Heart right ventricle (tissue), 16 donors: ENCODE results near the gene TESK1. TPM values are rescaled to one million over a fixed set of nuclear protein-coding genes. Genes with fewer than 3 reads are reported as not detected.

Experiments
- ATAC-seq, 8 donors: fragments of 200-7000 bp; cut with Tn5 transposase; one replicate each; pipeline ENCODE4 v1.9.1; 2020; ENCODE audit warnings: mild to moderate bottlenecking in 8 of 8, moderate library complexity in 8 of 8, moderate number of reproducible peaks in 1 of 8
- DNase-seq, 2 donors: peaks; one replicate each; pipeline ENCODE4 v3.0.0-alpha.2; 2020
- H3K27ac ChIP-seq, 10 donors: fragments of 200-600 bp; sonication (generic) in 2 of 10; one replicate each; pipeline versions ENCODE4 v1.5.0 to v1.8.0; 2020 to 2022; ENCODE audit warnings: mild to moderate bottlenecking in 3 of 10
- H3K27me3 ChIP-seq, 7 donors: fragments of 200-600 bp; one replicate each; pipeline ENCODE4 v1.8.0; 2021 to 2022; ENCODE audit warnings: mild to moderate bottlenecking in 2 of 7
- H3K36me3 ChIP-seq, 9 donors: fragments of 200-600 bp; sonication (generic) in 1 of 9; one replicate each; pipeline versions ENCODE4 v1.5.0 to v1.8.0; 2020 to 2022; ENCODE audit warnings: mild to moderate bottlenecking in 2 of 9
- H3K4me1 ChIP-seq, 9 donors: fragments of 200-600 bp; sonication (generic) in 1 of 9; one replicate each; pipeline versions ENCODE4 v1.5.0 to v1.8.0; 2020 to 2022; ENCODE audit warnings: mild to moderate bottlenecking in 4 of 9
- H3K4me3 ChIP-seq, 10 donors: fragments of 200-600 bp; sonication (generic) in 2 of 10; one replicate each; pipeline versions ENCODE4 v1.5.0 to v1.8.0; 2020 to 2022; ENCODE audit warnings: mild to moderate bottlenecking in 7 of 10, moderate library complexity in 2 of 10
- H3K9me3 ChIP-seq, 11 donors: fragments of 200-600 bp in 10 of 11; sonication (generic) in 2 of 11; one replicate each; pipeline versions ENCODE4 v1.5.0 to v1.8.0; 2013 to 2022; ENCODE audit warnings: mild to moderate bottlenecking in 2 of 11, control low read depth in 1 of 11, moderate library complexity in 1 of 11
- CTCF ChIP-seq, 9 donors: fragments of 200-600 bp; sonication (generic) in 2 of 9; IDR thresholded peaks; one replicate each; pipeline versions ENCODE4 v1.5.0 to v1.8.0; 2021 to 2022; ENCODE audit warnings: antibody characterized with exemption in 9 of 9, mild to moderate bottlenecking in 5 of 9, moderate library complexity in 1 of 9
- WGBS, 2 donors: extraction: QIAGEN DNeasy Blood & Tissue Kit; methylation state at CpG; one replicate each; pipeline ENCODE4 v1.1.7; 2013; ENCODE audit warnings: inconsistent platforms in 1 of 2; 5-methylcytosine and 5-hydroxymethylcytosine counted together
- intact Hi-C, 10 donors: fragments of 100-400 bp; cut with DNase I; formaldehyde crosslinking; loops; one replicate each; pipeline versions ENCODE4 v1.11.1 to v1.14.2; 2022
- polyA plus RNA-seq, 2 donors: library from polyadenylated mRNA; stranded (reverse); fragments of 200-250 nt; gene quantifications; one replicate each; pipeline ENCODE4 v1.2.3, GENCODE V29; 2013
- total RNA-seq, 10 donors: library from RNA; stranded (reverse); fragmentation: NEBNext Ultra II Directional in 3 of 10; extraction: Animal tissue kit (Norgen Biotek cat#: 25700) in 3 of 10; gene quantifications; one replicate each; pipeline versions ENCODE4 v1.2.1 to v1.2.4, GENCODE V29; 2021 to 2023
- donor health status: Arrhythmogenic right ventricular cardiomyopathy.
- donor health status: ischemic (EF 13 %, LVEDD 7.1; RV severe dilation, severe dysfunction).
- donor health status: healthy with polysubstance abuse.
- donor health status: DM: no; HTN: yes; CAD: no.
- donor health status: DM: no; HTN: no; CAD: no.
- donor health status: ischemic (EF 25% LVEDD 6.9; RV normal size, moderate dysfunction).
- donor health status: ischemic (EF 25% LVEDD 5.7; RV mildly dilated, moderate dysfunction).
- donor health status: healthy.
- donor health status: DM: yes; HTN: yes; CAD: no.
- donor health status: Ischemic cardiomyopathy.
- donor health status: ischemic (EF 35%, LVEDD 5.7; RV mildly dilated, moderate dysfunction).
- donor health status: nonischemic (EF 11% LVEDD 7.7; RV severe dilation, severe dysfunction).
- donor health status: DM: yes; HTN: yes; CAD: no.
- donor health status: PGD.
- donor health status: ischemic (EF 29% LVEDD 5.4; RV normal size, mild dysfunction).
- donor health status: nonischemic (EF 23%, LVEDD 6.1; RV moderate dilation, normal function).

The TESK1 gene
- total and polyA plus RNA-seq, 12 donors = 18.0 to 38.8 (median 24.3) TPM

- Histone ChIP-seq H3K27ac (peak within 1 kb of the TSS in 5 of 10 donors; percentile 10 to 85 (median 50)), H3K36me3 (no peaks in the 10 kb centered on the region), H3K9me3 (no peaks in the 10 kb centered on the region), H3K4me1 (peaks cover 0 to 63% (median 12%) of the 10 kb centered on the region in 9 donors), H3K4me3 (peak within 1 kb of the TSS in 3 of 10 donors; percentile 5 to 50 (median 20)), H3K27me3 (no peaks in the 10 kb centered on the region)
- ATAC-seq = no peak
- 67% methylated on average over 22 of the region's 22 CpGs for WGBS, 2 donors
- no peak for TF ChIP-seq CTCF (IDR thresholded peaks at IDR 0.05)
- intact Hi-C loops = loop anchor here in 5 of 10 donors (5.0 to 10.0 kb wide), 5 partner anchors 46 to 254 kb away; partner anchors contain the start of genes HINT2 (in 2 of the 5), SPAG8 (in 2 of the 5), CREB3 (in 1 of the 5) and HRCT1 (in 1 of the 5)
- DNase-seq = no peak
Measured at GRCh38 chr9:35650341-35651158, 45.5 kb downstream of the TESK1 start, which contains the start of gene SIT1. TSS of gene SIT1 (minus strand) at chr9:35650931. CDS start at chr9:35650853, 78 bp downstream.

- Histone ChIP-seq H3K36me3 (no peaks in the 10 kb centered on the region), H3K4me3 (no peak overlapping the region), H3K27ac (peak overlapping the region in 1 of 10 donors; percentile 59), H3K9me3 (no peaks in the 10 kb centered on the region), H3K4me1 (peaks cover 0 to 57% (median 8%) of the 10 kb centered on the region in 9 donors), H3K27me3 (no peaks in the 10 kb centered on the region)
- DNase-seq (no peak), ATAC-seq (no peak)
- WGBS, 2 donors = 82 to 85% methylated on average over 7 of the region's 7 CpGs
- no peak for TF ChIP-seq CTCF (IDR thresholded peaks at IDR 0.05)
- intact Hi-C loops = loop anchor here in 5 of 10 donors (5.0 to 10.0 kb wide), 5 partner anchors 45 to 253 kb away; partner anchors contain the start of genes HINT2 (in 2 of the 5), SPAG8 (in 2 of the 5), CREB3 (in 1 of the 5) and HRCT1 (in 1 of the 5)
Measured at GRCh38 chr9:35651956-35652828, 47.1 kb downstream of the TESK1 start.

GRCh38 chr9:35652829-35653209, 47.8 kb downstream of the TESK1 start:
- intact Hi-C loops = loop anchor here in 5 of 10 donors (5.0 to 10.0 kb wide), 5 partner anchors 44 to 252 kb away; partner anchors contain the start of genes HINT2 (in 2 of the 5), SPAG8 (in 2 of the 5), CREB3 (in 1 of the 5) and HRCT1 (in 1 of the 5)
- Histone ChIP-seq H3K36me3 (no peaks in the 10 kb centered on the region), H3K9me3 (no peaks in the 10 kb centered on the region), H3K4me1 (peaks cover 0 to 55% (median 7%) of the 10 kb centered on the region in 9 donors), H3K27ac (peak overlapping the region in 1 of 10 donors; percentile 59), H3K4me3 (no peak overlapping the region), H3K27me3 (no peaks in the 10 kb centered on the region)
- ATAC-seq = no peak
- no peak for DNase-seq
- TF ChIP-seq CTCF (IDR thresholded peaks at IDR 0.05) = no peak
- whole genome bisulfite sequencing, 2 donors = 91 to 95% methylated on average over 8 of the region's 8 CpGs
